SU-DHL-6 (cell line): Measurements from ENCODE around the gene FCGR2B.

ENCODE experiments used
- H2AFZ ChIP-seq: fragments of 200-600 bp; sonication (generic); 2 replicates; pipeline ENCODE4 v1.6.1; 2014; ENCODE audit warnings: low read depth, mild to moderate bottlenecking, moderate library complexity, mixed read lengths, antibody characterized with exemption, low read length; ENCODE audit not compliant: severe bottlenecking
- H3F3A ChIP-seq: fragments of 200-600 bp; shearing (Covaris generic); 2 replicates; pipeline ENCODE4 v1.6.0; 2016; ENCODE audit warnings: antibody characterized with exemption, mild to moderate bottlenecking; ENCODE audit not compliant: insufficient read depth
- H3K27ac ChIP-seq: fragments of 200-600 bp; sonication (generic); 2 replicates; pipeline ENCODE4 v1.5.1; 2016; ENCODE audit warnings: low read depth, mild to moderate bottlenecking, low read length, moderate library complexity, mixed read lengths
- H3K27me3 ChIP-seq: fragments of 200-600 bp; sonication (generic), shearing (Covaris generic); 2 replicates; pipeline ENCODE4 v1.6.0; 2014; ENCODE audit warnings: mild to moderate bottlenecking, low read length
- H3K36me3 ChIP-seq: fragments of 200-600 bp; sonication (generic); 2 replicates; pipeline ENCODE4 v1.6.1; 2014; ENCODE audit warnings: mild to moderate bottlenecking, low read length, mixed read lengths
- H3K4me2 ChIP-seq: fragments of 300-600, 200-600 bp; shearing (Covaris generic), sonication (generic); 2 replicates; pipeline ENCODE4 v1.6.0; 2014; ENCODE audit warnings: low read length, low read depth, mild to moderate bottlenecking; ENCODE audit not compliant: poor library complexity, severe bottlenecking
- H3K4me3 ChIP-seq: fragments of 200-600 bp; sonication (generic); 2 replicates; pipeline ENCODE4 v1.5.1; 2014; ENCODE audit warnings: antibody characterized with exemption, low read length, mild to moderate bottlenecking, mixed read lengths; ENCODE audit not compliant: insufficient read depth, poor library complexity, severe bottlenecking
- H3K79me2 ChIP-seq: fragments of 200-600 bp; sonication (generic); 2 replicates; pipeline ENCODE4 v1.6.1; 2014; ENCODE audit warnings: mild to moderate bottlenecking, low read length, moderate library complexity; ENCODE audit not compliant: insufficient read depth
- H3K9ac ChIP-seq: fragments of 200-600 bp; sonication (generic); 2 replicates; pipeline ENCODE4 v1.7.0; 2014; ENCODE audit warnings: mild to moderate bottlenecking, low read length
- H3K9me2 ChIP-seq: fragments of 200-600 bp; sonication (generic); replicated peaks from 2 replicates; pipeline ENCODE4 v1.6.1; 2014; ENCODE audit warnings: low read length; ENCODE audit not compliant: insufficient read depth
- H3K9me3 ChIP-seq: fragments of 200-600 bp; sonication (generic); 2 replicates; pipeline ENCODE4 v1.6.1; 2014; ENCODE audit warnings: low read length, mixed read lengths; ENCODE audit not compliant: insufficient read depth
- H4K20me1 ChIP-seq: fragments of 200-600 bp; sonication (generic); 2 replicates; pipeline ENCODE4 v1.6.1; 2014; ENCODE audit warnings: low read depth, mild to moderate bottlenecking, antibody characterized with exemption, low read length, moderate library complexity, mixed read lengths
- CTCF ChIP-seq: fragments of 200-600 bp; sonication (generic); IDR thresholded peaks from one replicate; pipeline ENCODE4 v1.5.1; 2017; ENCODE audit warnings: antibody characterized with exemption, mild to moderate bottlenecking, low read length, moderate library complexity; ENCODE audit not compliant: insufficient read depth, poor library complexity, severe bottlenecking
- EZH2phosphoT487 ChIP-seq: fragments of 200-600 bp; sonication (generic), shearing (Covaris generic); conservative IDR thresholded peaks from 2 replicates; pipeline ENCODE4 v1.6.1; 2018; ENCODE audit warnings: mild to moderate bottlenecking, antibody characterized with exemption, low read length, moderate library complexity, mixed read lengths

The FCGR2B gene

GRCh38 chr1:161676441-161676840, 13.5 kb downstream of the FCGR2B start:
- Histone ChIP-seq H3K79me2 (no peaks in the 10 kb centered on the region), H3K9me2 (no peaks in the 10 kb centered on the region), H3K27me3 (no peaks in the 10 kb centered on the region), H3K4me2 (no peak overlapping the region), H3K36me3 (no peaks in the 10 kb centered on the region), H3K27ac (no peak overlapping the region), H3K9ac (no peak overlapping the region), H4K20me1 (no peaks in the 10 kb centered on the region), H3F3A (no peaks in the 10 kb centered on the region), H2AFZ (no peak overlapping the region), H3K9me3 (no peaks in the 10 kb centered on the region), H3K4me3 (no peak overlapping the region)
- no peak for TF ChIP-seq CTCF
- TF ChIP-seq EZH2phosphoT487, result no peak

GRCh38 chr1:161676958-161677689, 14.2 kb downstream of the FCGR2B start:
- Histone ChIP-seq H3K9ac (no peak overlapping the region), H3K9me3 (no peaks in the 10 kb centered on the region), H3K4me3 (no peak overlapping the region), H3K79me2 (no peaks in the 10 kb centered on the region), H3K4me2 (no peak overlapping the region), H3K9me2 (no peaks in the 10 kb centered on the region), H3K36me3 (no peaks in the 10 kb centered on the region), H3K27ac (no peak overlapping the region), H3F3A (no peaks in the 10 kb centered on the region), H3K27me3 (no peaks in the 10 kb centered on the region), H4K20me1 (no peaks in the 10 kb centered on the region), H2AFZ (no peak overlapping the region)
- TF ChIP-seq CTCF (no peak), EZH2phosphoT487 (no peak)

GRCh38 chr1:161678500-161678899, 15.6 kb downstream of the FCGR2B start:
- Histone ChIP-seq H3K9me3 (no peaks in the 10 kb centered on the region), H2AFZ (no peak overlapping the region), H3K9me2 (no peaks in the 10 kb centered on the region), H3K27ac (no peak overlapping the region), H3K4me2 (no peak overlapping the region), H3K27me3 (no peaks in the 10 kb centered on the region), H3K79me2 (no peaks in the 10 kb centered on the region), H3K4me3 (no peak overlapping the region), H3K36me3 (no peaks in the 10 kb centered on the region), H3K9ac (no peak overlapping the region), H3F3A (no peaks in the 10 kb centered on the region), H4K20me1 (no peaks in the 10 kb centered on the region)
- TF ChIP-seq CTCF, result no peak
- TF ChIP-seq EZH2phosphoT487, result no peak
